GM23338 (cell line): Measurements from ENCODE around the gene FES. TPM values are rescaled to one million over a fixed set of nuclear protein-coding genes. Genes with fewer than 3 reads are reported as not detected.

ENCODE experiments used
- ATAC-seq: fragments of 200-7000 bp; cut with Tn5 transposase; 3 replicates; pipeline ENCODE4 v1.9.1; 2020
- DNase-seq: peaks from one replicate; pipeline ENCODE4 v3.0.0-alpha.2; 2015; ENCODE audit warnings: low spot score
- H2AFZ ChIP-seq: fragments of 200-600 bp; sonication (generic); 2 replicates; pipeline ENCODE4 v1.8.0; 2016; ENCODE audit warnings: antibody characterized with exemption, mild to moderate bottlenecking, moderate library complexity
- H3F3A ChIP-seq: fragments of 200-600 bp; sonication (generic); replicated peaks from 2 replicates; pipeline ENCODE4 v1.8.0; 2017; ENCODE audit warnings: antibody characterized with exemption, mixed run types, low read depth
- H3K27ac ChIP-seq: fragments of 200-600 bp; sonication (generic); 2 replicates; pipeline ENCODE4 v1.6.1; 2016; ENCODE audit warnings: low read depth
- H3K27me3 ChIP-seq: fragments of 200-600 bp; sonication (generic); 2 replicates; pipeline ENCODE4 v1.8.0; 2016; ENCODE audit warnings: mild to moderate bottlenecking, mixed run types, moderate library complexity; ENCODE audit not compliant: insufficient read depth
- H3K36me3 ChIP-seq: fragments of 200-600 bp; sonication (generic); 2 replicates; pipeline ENCODE4 v1.8.0; 2016; ENCODE audit warnings: mild to moderate bottlenecking; ENCODE audit not compliant: insufficient read depth
- H3K4me1 ChIP-seq: fragments of 200-600 bp; sonication (generic); 2 replicates; pipeline ENCODE4 v1.8.0; 2016; ENCODE audit warnings: mild to moderate bottlenecking, moderate library complexity; ENCODE audit not compliant: insufficient read depth
- H3K4me2 ChIP-seq: fragments of 200-600 bp; sonication (generic); 2 replicates; pipeline ENCODE4 v1.7.1; 2017; ENCODE audit warnings: mixed run types
- H3K4me3 ChIP-seq: fragments of 200-600 bp; sonication (generic); 2 replicates; pipeline ENCODE4 v1.6.1; 2016; ENCODE audit warnings: mixed run types
- H3K79me2 ChIP-seq: fragments of 200-600 bp; sonication (generic); replicated peaks from 2 replicates; pipeline ENCODE4 v1.8.0; 2017; ENCODE audit warnings: mild to moderate bottlenecking; ENCODE audit not compliant: insufficient read depth
- H3K9me2 ChIP-seq: fragments of 200-600 bp; sonication (generic); 2 replicates; pipeline ENCODE4 v1.8.0; 2017; ENCODE audit not compliant: insufficient read depth
- H4K20me1 ChIP-seq: fragments of 200-600 bp; sonication (generic); replicated peaks from 2 replicates; pipeline ENCODE4 v1.8.0; 2017; ENCODE audit warnings: mild to moderate bottlenecking; ENCODE audit not compliant: insufficient read depth
- H3K27ac Mint-ChIP-seq: 2 replicates; pipeline ENCODE4 v1.8.0; 2020; ENCODE audit warnings: inconsistent platforms, mild to moderate bottlenecking, moderate library complexity, mixed read lengths
- H3K27me3 Mint-ChIP-seq: 3 replicates; pipeline ENCODE4 v1.8.0; 2022; ENCODE audit warnings: low read depth, mild to moderate bottlenecking, moderate library complexity, mixed read lengths, inconsistent platforms; ENCODE audit not compliant: insufficient read depth, poor library complexity
- H3K36me3 Mint-ChIP-seq: 3 replicates; pipeline ENCODE4 v1.8.0; 2021; ENCODE audit warnings: low read depth, mild to moderate bottlenecking, inconsistent platforms, moderate library complexity, mixed read lengths
- H3K4me1 Mint-ChIP-seq: 3 replicates; pipeline ENCODE4 v1.8.0; 2020; ENCODE audit warnings: mild to moderate bottlenecking, inconsistent platforms, mixed read lengths
- H3K4me3 Mint-ChIP-seq: 3 replicates; pipeline ENCODE4 v1.8.0; 2021; ENCODE audit warnings: moderate library complexity, mild to moderate bottlenecking, inconsistent platforms, mixed read lengths
- H3K9me3 Mint-ChIP-seq: 3 replicates; pipeline ENCODE4 v1.8.0; 2020; ENCODE audit warnings: moderate library complexity, mild to moderate bottlenecking, inconsistent platforms, mixed read lengths
- CREB1 ChIP-seq: fragments of 250-450 bp; sonication (Bioruptor Pico); IDR thresholded peaks from 2 replicates; pipeline ENCODE4 v1.5.0; 2020; ENCODE audit warnings: low read depth, mild to moderate bottlenecking, moderate library complexity
- EZH2phosphoT487 ChIP-seq: fragments of 200-600 bp; sonication (generic); IDR thresholded peaks from one replicate; pipeline ENCODE4 v1.8.1; 2018; ENCODE audit warnings: antibody characterized with exemption; ENCODE audit not compliant: unreplicated experiment
- ZNF331 ChIP-seq: fragments of 250-450 bp; sonication (Bioruptor Pico); IDR thresholded peaks from 2 replicates; pipeline ENCODE4 v1.5.0; 2020; ENCODE audit warnings: low read depth, mild to moderate bottlenecking, moderate library complexity
- polyA plus RNA-seq: library from polyadenylated mRNA; unstranded; fragments of >200 nt; fragmentation: Nextera tagmentation; extraction: Ambion mirVana; gene quantifications from 2 replicates; pipeline ENCODE4 v1.2.1, GENCODE V29; 2016
- total RNA-seq: library from RNA; depleted of rRNA; stranded (reverse); fragments of >200 nt; shearing (Covaris generic); gene quantifications from 2 replicates; pipeline ENCODE4 v1.2.3, GENCODE V29; 2014
- TF ChIP-seq, protein P1 (sequence below): IDR thresholded peaks from one replicate; pipeline ENCODE4 v1.6.1; 2018; ENCODE audit warnings: antibody characterized with exemption; ENCODE audit not compliant: unreplicated experiment
- TF ChIP-seq, protein P2 (sequence below), 2 experiments: fragments of 200-600 bp in 1 of 2; sonication (generic) in 1 of 2; conservative IDR thresholded peaks; 2 replicates each; pipeline versions ENCODE4 v1.5.1 to v1.6.1; 2016 to 2017; ENCODE audit warnings: antibody characterized with exemption in 2 of 2, low read depth in 2 of 2, mild to moderate bottlenecking in 2 of 2, moderate library complexity in 1 of 2

FES gene
- total and polyA plus RNA-seq, 2 experiments from 2014 or later, result 2.7 to 14.4 TPM

GRCh38 chr15:90911302-90911623 lies 27.0 kb downstream of the FES start:
- ATAC-seq (no peak), DNase-seq (no peak)
- H3K4me2 ChIP-seq, result no peak overlapping the region
- no peaks in the 10 kb centered on the region for H3K79me2 ChIP-seq
- Mint-ChIP-seq H3K27me3 (peaks cover 3% of the 10 kb centered on the region), H3K9me3 (no peaks in the 10 kb centered on the region), H3K27ac (no peak overlapping the region), H3K36me3 (peaks cover 7% of the 10 kb centered on the region; the same call in 2 of the 3 replicates), H3K4me3 (no peak overlapping the region), H3K4me1 (peaks cover 4% of the 10 kb centered on the region; the same call in 2 of the 3 replicates)
- H2AFZ ChIP-seq, result no peak overlapping the region
- H4K20me1 ChIP-seq, result no peaks in the 10 kb centered on the region
- no peaks in the 10 kb centered on the region for H3K4me1 ChIP-seq
- H3K27ac ChIP-seq, result no peak overlapping the region
- H3K9me2 ChIP-seq, result no peaks in the 10 kb centered on the region
- H3K27me3 ChIP-seq, result no peaks in the 10 kb centered on the region
- no peak overlapping the region for H3K4me3 ChIP-seq
- H3F3A ChIP-seq, result no peaks in the 10 kb centered on the region
- no peaks in the 10 kb centered on the region for H3K36me3 ChIP-seq
- TF ChIP-seq, protein P1, sequence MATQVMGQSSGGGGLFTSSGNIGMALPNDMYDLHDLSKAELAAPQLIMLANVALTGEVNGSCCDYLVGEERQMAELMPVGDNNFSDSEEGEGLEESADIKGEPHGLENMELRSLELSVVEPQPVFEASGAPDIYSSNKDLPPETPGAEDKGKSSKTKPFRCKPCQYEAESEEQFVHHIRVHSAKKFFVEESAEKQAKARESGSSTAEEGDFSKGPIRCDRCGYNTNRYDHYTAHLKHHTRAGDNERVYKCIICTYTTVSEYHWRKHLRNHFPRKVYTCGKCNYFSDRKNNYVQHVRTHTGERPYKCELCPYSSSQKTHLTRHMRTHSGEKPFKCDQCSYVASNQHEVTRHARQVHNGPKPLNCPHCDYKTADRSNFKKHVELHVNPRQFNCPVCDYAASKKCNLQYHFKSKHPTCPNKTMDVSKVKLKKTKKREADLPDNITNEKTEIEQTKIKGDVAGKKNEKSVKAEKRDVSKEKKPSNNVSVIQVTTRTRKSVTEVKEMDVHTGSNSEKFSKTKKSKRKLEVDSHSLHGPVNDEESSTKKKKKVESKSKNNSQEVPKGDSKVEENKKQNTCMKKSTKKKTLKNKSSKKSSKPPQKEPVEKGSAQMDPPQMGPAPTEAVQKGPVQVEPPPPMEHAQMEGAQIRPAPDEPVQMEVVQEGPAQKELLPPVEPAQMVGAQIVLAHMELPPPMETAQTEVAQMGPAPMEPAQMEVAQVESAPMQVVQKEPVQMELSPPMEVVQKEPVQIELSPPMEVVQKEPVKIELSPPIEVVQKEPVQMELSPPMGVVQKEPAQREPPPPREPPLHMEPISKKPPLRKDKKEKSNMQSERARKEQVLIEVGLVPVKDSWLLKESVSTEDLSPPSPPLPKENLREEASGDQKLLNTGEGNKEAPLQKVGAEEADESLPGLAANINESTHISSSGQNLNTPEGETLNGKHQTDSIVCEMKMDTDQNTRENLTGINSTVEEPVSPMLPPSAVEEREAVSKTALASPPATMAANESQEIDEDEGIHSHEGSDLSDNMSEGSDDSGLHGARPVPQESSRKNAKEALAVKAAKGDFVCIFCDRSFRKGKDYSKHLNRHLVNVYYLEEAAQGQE, result no peak
- TF ChIP-seq, protein P2, sequence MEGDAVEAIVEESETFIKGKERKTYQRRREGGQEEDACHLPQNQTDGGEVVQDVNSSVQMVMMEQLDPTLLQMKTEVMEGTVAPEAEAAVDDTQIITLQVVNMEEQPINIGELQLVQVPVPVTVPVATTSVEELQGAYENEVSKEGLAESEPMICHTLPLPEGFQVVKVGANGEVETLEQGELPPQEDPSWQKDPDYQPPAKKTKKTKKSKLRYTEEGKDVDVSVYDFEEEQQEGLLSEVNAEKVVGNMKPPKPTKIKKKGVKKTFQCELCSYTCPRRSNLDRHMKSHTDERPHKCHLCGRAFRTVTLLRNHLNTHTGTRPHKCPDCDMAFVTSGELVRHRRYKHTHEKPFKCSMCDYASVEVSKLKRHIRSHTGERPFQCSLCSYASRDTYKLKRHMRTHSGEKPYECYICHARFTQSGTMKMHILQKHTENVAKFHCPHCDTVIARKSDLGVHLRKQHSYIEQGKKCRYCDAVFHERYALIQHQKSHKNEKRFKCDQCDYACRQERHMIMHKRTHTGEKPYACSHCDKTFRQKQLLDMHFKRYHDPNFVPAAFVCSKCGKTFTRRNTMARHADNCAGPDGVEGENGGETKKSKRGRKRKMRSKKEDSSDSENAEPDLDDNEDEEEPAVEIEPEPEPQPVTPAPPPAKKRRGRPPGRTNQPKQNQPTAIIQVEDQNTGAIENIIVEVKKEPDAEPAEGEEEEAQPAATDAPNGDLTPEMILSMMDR (conservative IDR thresholded peaks at IDR 0.05; ENCODE audit: low read depth in 2 of 2), result no peak
- TF ChIP-seq EZH2phosphoT487, result no peak
- no peak for TF ChIP-seq ZNF331 (CRISPR knock-in tag)

GRCh38 chr15:90911906-90912769 lies 27.8 kb downstream of the FES start:
- no peaks in the 10 kb centered on the region for H3K27me3 ChIP-seq
- Mint-ChIP-seq H3K36me3 (peaks cover 5% of the 10 kb centered on the region; the same call in 2 of the 3 replicates), H3K27me3 (peaks cover 3% of the 10 kb centered on the region), H3K27ac (no peak overlapping the region), H3K9me3 (no peaks in the 10 kb centered on the region), H3K4me1 (peaks cover 6% of the 10 kb centered on the region), H3K4me3 (no peak overlapping the region; the same call in 2 of the 3 replicates)
- H3F3A ChIP-seq, result no peaks in the 10 kb centered on the region
- no peak for ATAC-seq
- no peak overlapping the region for H3K27ac ChIP-seq
- no peak overlapping the region for H3K4me2 ChIP-seq
- no peak overlapping the region for H3K4me3 ChIP-seq
- H3K79me2 ChIP-seq, result no peaks in the 10 kb centered on the region
- TF ChIP-seq CREB1 (CRISPR knock-in tag), result no peak
- TF ChIP-seq, protein P2 (conservative IDR thresholded peaks at IDR 0.05; ENCODE audit: low read depth in 2 of 2), result no peak
- no peaks in the 10 kb centered on the region for H4K20me1 ChIP-seq
- no peaks in the 10 kb centered on the region for H3K4me1 ChIP-seq
- H2AFZ ChIP-seq, result no peak overlapping the region
- no peak for DNase-seq
- H3K9me2 ChIP-seq, result no peaks in the 10 kb centered on the region
- H3K36me3 ChIP-seq, result no peaks in the 10 kb centered on the region
